ENCODE data around the gene ERC2. TPM values are rescaled to one million over a fixed set of nuclear protein-coding genes. Genes with fewer than 3 reads are reported as not detected.

Gene ERC2
- total and polyA plus RNA-seq, 2 donors (not counting 3 experiments of a cell fraction or from before 2014, with no cell fraction given): 5.6 to 15.5 TPM

GRCh38 chr3:56200251-56200650 is 268.0 kb downstream of the ERC2 start:
- no TSS peak for BruUV-seq (replicated peaks)
- no peaks in the 10 kb centered on the region for H3K9me3 ChIP-seq (replicated peaks; ENCODE audit: control insufficient read depth, insufficient read depth, low read length)
- H3K4me1 ChIP-seq (ENCODE audit: control insufficient read depth, extremely low read depth, insufficient read depth, low read length): no peaks in the 10 kb centered on the region
- no peaks in the 10 kb centered on the region for H3K9me1 ChIP-seq (replicated peaks; ENCODE audit: control insufficient read depth, extremely low read depth, insufficient read depth, low read length)
- no peaks in the 10 kb centered on the region for H3K79me2 ChIP-seq (ENCODE audit: control insufficient read depth, insufficient read depth, low read length)
- no peak overlapping the region for H3K9ac ChIP-seq (replicated peaks; ENCODE audit: extremely low read depth, insufficient read depth, low read length)
- H3K27me3 ChIP-seq (ENCODE audit: control insufficient read depth in 2 of 2, insufficient read depth in 2 of 2, low read length in 2 of 2): no peaks in the 10 kb centered on the region
- H2AFZ ChIP-seq (ENCODE audit: low read depth, low read length): no peak overlapping the region
- H3K4me3 ChIP-seq (replicated peaks in 1 of 3; ENCODE audit: insufficient read depth in 1 of 3, low read depth in 1 of 3, low read length in 3 of 3): no peak overlapping the region
- FAIRE-seq: no peak
- intact Hi-C loops (cut with micrococcal nuclease) (no loop called here), dilution Hi-C loops (cut with MboI; ENCODE audit: extremely low pct_ligation_motif_present, low sequenced_read_pairs) (no loop called here)
- no peaks in the 10 kb centered on the region for H4K20me1 ChIP-seq (replicated peaks; ENCODE audit: control insufficient read depth, extremely low read depth, insufficient read depth, low read length)
- no peak for TF ChIP-seq JUN (IDR thresholded peaks at IDR 0.05; ENCODE audit: borderline replicate concordance, insufficient read depth, insufficient read length, low read depth)
- no peak for TF ChIP-seq MAX (IDR thresholded peaks at IDR 0.05; ENCODE audit: insufficient read depth, insufficient read length)
- TF ChIP-seq EZH2 (IDR thresholded peaks at IDR 0.05; ENCODE audit: borderline replicate concordance, low read depth, low read length, severe bottlenecking): no peak
- no peak for TF ChIP-seq GATA2 (IDR thresholded peaks at IDR 0.05; ENCODE audit: insufficient read depth, insufficient read length, low read depth, low read length)
- TF ChIP-seq POLR2AphosphoS5 (IDR thresholded peaks at IDR 0.05; ENCODE audit: insufficient read depth, low read depth, low read length): no peak
- no peak overlapping the region for H3K4me2 ChIP-seq (ENCODE audit: insufficient read depth, low read length)
- no peaks in the 10 kb centered on the region for H3K36me3 ChIP-seq (ENCODE audit: control insufficient read depth in 2 of 2, extremely low read depth in 1 of 2, insufficient read depth in 2 of 2, low read length in 2 of 2)
- H3K27ac ChIP-seq (ENCODE audit: insufficient read depth, low read depth, low read length): no peak overlapping the region
- ChIA-PET POLR2A (interaction anchor here (0.7 kb wide), 1 partner anchor 423 kb away, joined by 7 read pairs; no protein-coding TSS in a partner anchor), CTCF (no interaction called here)
- DNase-seq (ENCODE audit: low read depth, low spot score): no peak

GRCh38 chr3:56197991-56198390 is 270.3 kb downstream of the ERC2 start:
- no peaks in the 10 kb centered on the region for H3K27me3 ChIP-seq (ENCODE audit: control insufficient read depth in 2 of 2, insufficient read depth in 2 of 2, low read length in 2 of 2)
- TF ChIP-seq GATA2 (IDR thresholded peaks at IDR 0.05; ENCODE audit: insufficient read depth, insufficient read length, low read depth, low read length) (no peak), MAX (IDR thresholded peaks at IDR 0.05; ENCODE audit: insufficient read depth, insufficient read length) (no peak), FOS (IDR thresholded peaks at IDR 0.05; ENCODE audit: borderline replicate concordance, insufficient read depth, low read length) (no peak), POLR2AphosphoS5 (IDR thresholded peaks at IDR 0.05; ENCODE audit: insufficient read depth, low read depth, low read length) (no peak), MYC (IDR thresholded peaks at IDR 0.05; ENCODE audit: low read depth, low read length) (no peak), EZH2 (IDR thresholded peaks at IDR 0.05; ENCODE audit: borderline replicate concordance, low read depth, low read length, severe bottlenecking) (no peak), JUN (IDR thresholded peaks at IDR 0.05; ENCODE audit: borderline replicate concordance, insufficient read depth, insufficient read length, low read depth) (no peak), POLR2A (IDR thresholded peaks at IDR 0.05; ENCODE audit: low read depth, low read length) (no peak), CTCF (IDR thresholded peaks at IDR 0.05; ENCODE audit: extremely low read depth in 1 of 2, insufficient read depth in 1 of 2, low read depth in 1 of 2, low read length in 2 of 2) (no peak)
- no peak overlapping the region for H3K27ac ChIP-seq (ENCODE audit: insufficient read depth, low read depth, low read length)
- dilution Hi-C loops (cut with MboI; ENCODE audit: extremely low pct_ligation_motif_present, low sequenced_read_pairs): no loop called here
- H3K4me2 ChIP-seq (ENCODE audit: insufficient read depth, low read length): no peak overlapping the region
- H3K9me1 ChIP-seq (replicated peaks; ENCODE audit: control insufficient read depth, extremely low read depth, insufficient read depth, low read length): no peaks in the 10 kb centered on the region
- H3K9ac ChIP-seq (replicated peaks; ENCODE audit: extremely low read depth, insufficient read depth, low read length): no peak overlapping the region
- H3K79me2 ChIP-seq (ENCODE audit: control insufficient read depth, insufficient read depth, low read length): no peaks in the 10 kb centered on the region
- CTCF ChIA-PET: no interaction called here
- no TSS peak for BruUV-seq (replicated peaks)
- FAIRE-seq: no peak
- intact Hi-C loops (cut with micrococcal nuclease): no loop called here
- H3K4me1 ChIP-seq (ENCODE audit: control insufficient read depth, extremely low read depth, insufficient read depth, low read length): no peaks in the 10 kb centered on the region
- no peak for DNase-seq (ENCODE audit: low read depth, low spot score)
- no peaks in the 10 kb centered on the region for H4K20me1 ChIP-seq (replicated peaks; ENCODE audit: control insufficient read depth, extremely low read depth, insufficient read depth, low read length)
- H3K9me3 ChIP-seq (replicated peaks; ENCODE audit: control insufficient read depth, insufficient read depth, low read length): no peaks in the 10 kb centered on the region
- no peak overlapping the region for H2AFZ ChIP-seq (ENCODE audit: low read depth, low read length)
- no peaks in the 10 kb centered on the region for H3K36me3 ChIP-seq (ENCODE audit: control insufficient read depth in 2 of 2, extremely low read depth in 1 of 2, insufficient read depth in 2 of 2, low read length in 2 of 2)
- no peak overlapping the region for H3K4me3 ChIP-seq (replicated peaks in 1 of 3; ENCODE audit: insufficient read depth in 1 of 3, low read depth in 1 of 3, low read length in 3 of 3)
- POLR2A ChIA-PET: no interaction called here
